AG10803 (cell line): Measurements from ENCODE around the gene ISYNA1.

Source experiments
- DNase-seq: peaks from one replicate; pipeline ENCODE4 v3.0.0; 2010; ENCODE audit warnings: low read depth
- H3K4me3 ChIP-seq: 2 replicates; pipeline ENCODE4 v1.5.1; 2011; ENCODE audit warnings: mild to moderate bottlenecking, low read length, control low read depth
- TF ChIP-seq, protein P1 (sequence below): conservative IDR thresholded peaks from 2 replicates; pipeline ENCODE4 v1.5.1; 2011; ENCODE audit warnings: mild to moderate bottlenecking, low read length, control low read depth, inconsistent platforms

ISYNA1 gene

GRCh38 chr19:18466354-18466753 lies 28.4 kb upstream of the ISYNA1 start:
- H3K4me3 ChIP-seq = no peak overlapping the region
- TF ChIP-seq, protein P1, sequence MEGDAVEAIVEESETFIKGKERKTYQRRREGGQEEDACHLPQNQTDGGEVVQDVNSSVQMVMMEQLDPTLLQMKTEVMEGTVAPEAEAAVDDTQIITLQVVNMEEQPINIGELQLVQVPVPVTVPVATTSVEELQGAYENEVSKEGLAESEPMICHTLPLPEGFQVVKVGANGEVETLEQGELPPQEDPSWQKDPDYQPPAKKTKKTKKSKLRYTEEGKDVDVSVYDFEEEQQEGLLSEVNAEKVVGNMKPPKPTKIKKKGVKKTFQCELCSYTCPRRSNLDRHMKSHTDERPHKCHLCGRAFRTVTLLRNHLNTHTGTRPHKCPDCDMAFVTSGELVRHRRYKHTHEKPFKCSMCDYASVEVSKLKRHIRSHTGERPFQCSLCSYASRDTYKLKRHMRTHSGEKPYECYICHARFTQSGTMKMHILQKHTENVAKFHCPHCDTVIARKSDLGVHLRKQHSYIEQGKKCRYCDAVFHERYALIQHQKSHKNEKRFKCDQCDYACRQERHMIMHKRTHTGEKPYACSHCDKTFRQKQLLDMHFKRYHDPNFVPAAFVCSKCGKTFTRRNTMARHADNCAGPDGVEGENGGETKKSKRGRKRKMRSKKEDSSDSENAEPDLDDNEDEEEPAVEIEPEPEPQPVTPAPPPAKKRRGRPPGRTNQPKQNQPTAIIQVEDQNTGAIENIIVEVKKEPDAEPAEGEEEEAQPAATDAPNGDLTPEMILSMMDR = no peak
- DNase-seq = no peak

DNA sequence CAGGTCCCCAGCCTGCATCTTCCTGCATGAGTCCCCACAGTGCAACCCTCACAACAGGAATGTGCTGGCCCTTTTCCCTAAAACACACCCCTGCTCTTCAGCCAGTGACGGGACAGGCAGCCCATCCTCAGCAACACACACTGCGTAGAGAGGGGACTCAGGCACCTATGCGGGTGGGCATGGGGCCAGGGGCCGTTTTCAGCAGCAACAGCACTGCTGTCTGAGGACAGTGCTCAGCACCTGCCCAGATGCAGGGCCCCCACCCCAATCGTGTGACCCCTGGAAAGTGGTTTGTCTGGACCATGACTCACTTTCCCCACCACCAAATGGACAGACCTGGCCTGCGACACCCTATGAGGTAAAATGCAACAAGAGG lies 28.0 kb upstream of the ISYNA1 start:
- TF ChIP-seq, protein P1 = no peak
- H3K4me3 ChIP-seq = no peak overlapping the region
- no peak for DNase-seq

- TF ChIP-seq, protein P1 = no peak
- H3K4me3 ChIP-seq = no peak overlapping the region
- no peak for DNase-seq
Measured at GRCh38 chr19:18465214-18465963, 27.5 kb upstream of the ISYNA1 start.

DNA sequence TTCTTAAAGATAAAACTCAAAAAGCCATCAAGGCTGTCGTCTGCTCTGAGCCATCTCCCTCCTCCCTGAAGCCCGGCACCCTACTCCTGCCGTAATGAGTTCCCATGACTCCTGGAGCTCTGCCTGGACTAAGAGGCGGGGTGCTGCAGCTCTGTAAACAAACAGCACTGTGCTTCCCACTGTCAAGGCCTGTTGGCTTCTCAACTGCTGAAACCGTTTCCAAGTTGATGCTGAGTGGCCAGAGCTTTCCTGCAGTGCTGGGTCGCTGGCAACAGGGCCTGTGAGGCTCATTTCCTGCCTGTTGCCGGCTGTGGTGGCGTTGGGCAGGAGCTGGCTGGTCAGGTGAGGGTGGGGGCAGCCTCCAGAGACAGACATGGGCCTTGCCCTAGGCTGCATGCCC lies 26.7 kb upstream of the ISYNA1 start:
- DNase-seq = peak; percentile 90
- TF ChIP-seq, protein P1 = no peak
- no peak overlapping the region for H3K4me3 ChIP-seq

DNA sequence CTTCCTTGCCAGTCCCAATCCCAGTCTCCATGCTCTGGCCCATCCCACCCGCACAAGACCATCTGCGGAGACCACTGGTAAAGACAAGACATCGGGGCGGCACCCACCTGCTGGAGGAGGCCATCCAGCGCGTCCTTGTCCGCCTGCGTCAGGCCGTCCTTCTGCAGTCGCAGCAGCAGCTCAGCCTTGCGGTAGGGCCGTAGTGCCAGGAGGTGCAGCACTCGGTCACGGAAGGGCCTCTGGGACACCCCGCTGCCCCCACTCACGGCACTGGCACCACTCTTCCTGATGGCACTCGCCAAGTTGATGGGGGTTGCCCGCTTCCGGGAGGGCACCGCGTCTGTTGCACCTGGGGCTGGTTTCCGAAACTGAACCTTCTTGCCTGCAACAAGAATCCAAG lies 23.5 kb upstream of the ISYNA1 start:
- TF ChIP-seq, protein P1 = no peak
- no peak for DNase-seq
- H3K4me3 ChIP-seq = no peak overlapping the region

GRCh38 chr19:18460900-18461299 lies 23.0 kb upstream of the ISYNA1 start:
- H3K4me3 ChIP-seq = no peak overlapping the region
- no peak for DNase-seq
- TF ChIP-seq, protein P1 = no peak
